GM23338 (cell line): ENCODE data around the gene MED13L. TPM values are rescaled to one million over a fixed set of nuclear protein-coding genes. Genes with fewer than 3 reads are reported as not detected.

Experiments used
- CREB1 ChIP-seq: fragments of 250-450 bp; sonication (Bioruptor Pico); IDR thresholded peaks from 2 replicates; pipeline ENCODE4 v1.5.0; 2020; ENCODE audit warnings: low read depth, mild to moderate bottlenecking, moderate library complexity
- EZH2 ChIP-seq: fragments of 200-600 bp; sonication (generic); IDR thresholded peaks from one replicate; pipeline ENCODE4 v1.8.0; 2017; ENCODE audit warnings: antibody characterized with exemption, mild to moderate bottlenecking, low read depth; ENCODE audit not compliant: unreplicated experiment
- JUNB ChIP-seq: IDR thresholded peaks from one replicate; pipeline ENCODE4 v1.6.1; 2016; ENCODE audit warnings: antibody characterized with exemption; ENCODE audit not compliant: unreplicated experiment
- NANOG ChIP-seq: IDR thresholded peaks from 2 replicates; pipeline ENCODE4 v1.6.1; 2016; ENCODE audit warnings: antibody characterized with exemption, borderline replicate concordance
- polyA plus RNA-seq: library from polyadenylated mRNA; unstranded; fragments of >200 nt; fragmentation: Nextera tagmentation; extraction: Ambion mirVana; gene quantifications from 2 replicates; pipeline ENCODE4 v1.2.1, GENCODE V29; 2016
- total RNA-seq: library from RNA; depleted of rRNA; stranded (reverse); fragments of >200 nt; shearing (Covaris generic); gene quantifications from 2 replicates; pipeline ENCODE4 v1.2.3, GENCODE V29; 2014
- TF ChIP-seq, protein P1 (sequence below): fragments of 250-450 bp; sonication (Bioruptor Pico); IDR thresholded peaks from 2 replicates; pipeline ENCODE4 v1.5.0; 2020; ENCODE audit warnings: mild to moderate bottlenecking, moderate library complexity
- TF ChIP-seq, protein P2 (sequence below): IDR thresholded peaks from one replicate; pipeline ENCODE4 v1.6.1; 2018; ENCODE audit warnings: antibody characterized with exemption; ENCODE audit not compliant: unreplicated experiment
- TF ChIP-seq, protein P3 (sequence below): IDR thresholded peaks from 2 replicates; pipeline ENCODE4 v1.6.1; 2016; ENCODE audit warnings: antibody characterized with exemption

MED13L gene
- total and polyA plus RNA-seq, 2 experiments from 2014 or later, result 20.9 to 73.6 TPM

DNA sequence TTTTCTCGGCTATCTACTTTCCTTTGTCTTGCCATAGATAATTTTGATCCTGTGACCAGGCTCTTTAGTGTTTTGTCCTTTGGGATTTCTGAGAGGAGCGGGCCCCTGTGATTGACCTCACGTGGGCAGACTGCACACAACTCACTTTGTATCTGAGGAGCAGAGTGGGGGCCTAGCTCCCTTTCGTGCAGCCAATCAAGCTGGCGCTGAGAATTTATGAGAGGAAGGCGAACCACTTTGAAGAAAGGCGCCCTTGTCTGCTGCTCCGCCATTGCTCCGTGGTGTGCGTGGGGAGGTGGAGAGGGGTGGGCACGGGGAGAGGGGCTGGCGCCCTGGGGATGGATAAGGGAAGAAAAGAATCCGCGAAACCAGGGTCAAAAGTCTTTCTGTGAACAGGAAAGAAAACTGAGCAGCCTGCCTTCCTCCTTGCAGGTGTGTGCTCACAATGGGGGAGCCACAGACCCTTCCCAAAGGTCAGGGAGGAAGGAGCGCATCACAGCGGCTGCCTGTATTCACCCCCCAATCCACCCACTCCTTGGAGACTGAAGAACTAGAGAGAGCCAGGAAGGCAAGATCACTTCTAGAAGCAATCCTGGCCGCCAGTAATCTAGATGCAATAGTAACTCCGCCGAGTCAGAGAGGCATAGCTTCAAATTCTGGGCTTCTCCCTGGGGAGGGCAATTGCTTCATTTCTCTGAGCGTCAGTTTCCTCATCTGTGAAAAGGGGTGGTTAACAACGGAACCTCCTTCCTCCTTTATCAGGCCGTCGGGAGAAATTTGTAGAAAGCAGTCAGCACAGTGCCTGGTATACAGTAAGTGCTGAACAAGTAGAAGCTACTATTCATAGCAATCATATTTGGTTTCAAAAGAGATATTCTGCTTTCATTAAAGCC, 24.9 kb upstream of the MED13L start (continued):
- TF ChIP-seq, protein P1, sequence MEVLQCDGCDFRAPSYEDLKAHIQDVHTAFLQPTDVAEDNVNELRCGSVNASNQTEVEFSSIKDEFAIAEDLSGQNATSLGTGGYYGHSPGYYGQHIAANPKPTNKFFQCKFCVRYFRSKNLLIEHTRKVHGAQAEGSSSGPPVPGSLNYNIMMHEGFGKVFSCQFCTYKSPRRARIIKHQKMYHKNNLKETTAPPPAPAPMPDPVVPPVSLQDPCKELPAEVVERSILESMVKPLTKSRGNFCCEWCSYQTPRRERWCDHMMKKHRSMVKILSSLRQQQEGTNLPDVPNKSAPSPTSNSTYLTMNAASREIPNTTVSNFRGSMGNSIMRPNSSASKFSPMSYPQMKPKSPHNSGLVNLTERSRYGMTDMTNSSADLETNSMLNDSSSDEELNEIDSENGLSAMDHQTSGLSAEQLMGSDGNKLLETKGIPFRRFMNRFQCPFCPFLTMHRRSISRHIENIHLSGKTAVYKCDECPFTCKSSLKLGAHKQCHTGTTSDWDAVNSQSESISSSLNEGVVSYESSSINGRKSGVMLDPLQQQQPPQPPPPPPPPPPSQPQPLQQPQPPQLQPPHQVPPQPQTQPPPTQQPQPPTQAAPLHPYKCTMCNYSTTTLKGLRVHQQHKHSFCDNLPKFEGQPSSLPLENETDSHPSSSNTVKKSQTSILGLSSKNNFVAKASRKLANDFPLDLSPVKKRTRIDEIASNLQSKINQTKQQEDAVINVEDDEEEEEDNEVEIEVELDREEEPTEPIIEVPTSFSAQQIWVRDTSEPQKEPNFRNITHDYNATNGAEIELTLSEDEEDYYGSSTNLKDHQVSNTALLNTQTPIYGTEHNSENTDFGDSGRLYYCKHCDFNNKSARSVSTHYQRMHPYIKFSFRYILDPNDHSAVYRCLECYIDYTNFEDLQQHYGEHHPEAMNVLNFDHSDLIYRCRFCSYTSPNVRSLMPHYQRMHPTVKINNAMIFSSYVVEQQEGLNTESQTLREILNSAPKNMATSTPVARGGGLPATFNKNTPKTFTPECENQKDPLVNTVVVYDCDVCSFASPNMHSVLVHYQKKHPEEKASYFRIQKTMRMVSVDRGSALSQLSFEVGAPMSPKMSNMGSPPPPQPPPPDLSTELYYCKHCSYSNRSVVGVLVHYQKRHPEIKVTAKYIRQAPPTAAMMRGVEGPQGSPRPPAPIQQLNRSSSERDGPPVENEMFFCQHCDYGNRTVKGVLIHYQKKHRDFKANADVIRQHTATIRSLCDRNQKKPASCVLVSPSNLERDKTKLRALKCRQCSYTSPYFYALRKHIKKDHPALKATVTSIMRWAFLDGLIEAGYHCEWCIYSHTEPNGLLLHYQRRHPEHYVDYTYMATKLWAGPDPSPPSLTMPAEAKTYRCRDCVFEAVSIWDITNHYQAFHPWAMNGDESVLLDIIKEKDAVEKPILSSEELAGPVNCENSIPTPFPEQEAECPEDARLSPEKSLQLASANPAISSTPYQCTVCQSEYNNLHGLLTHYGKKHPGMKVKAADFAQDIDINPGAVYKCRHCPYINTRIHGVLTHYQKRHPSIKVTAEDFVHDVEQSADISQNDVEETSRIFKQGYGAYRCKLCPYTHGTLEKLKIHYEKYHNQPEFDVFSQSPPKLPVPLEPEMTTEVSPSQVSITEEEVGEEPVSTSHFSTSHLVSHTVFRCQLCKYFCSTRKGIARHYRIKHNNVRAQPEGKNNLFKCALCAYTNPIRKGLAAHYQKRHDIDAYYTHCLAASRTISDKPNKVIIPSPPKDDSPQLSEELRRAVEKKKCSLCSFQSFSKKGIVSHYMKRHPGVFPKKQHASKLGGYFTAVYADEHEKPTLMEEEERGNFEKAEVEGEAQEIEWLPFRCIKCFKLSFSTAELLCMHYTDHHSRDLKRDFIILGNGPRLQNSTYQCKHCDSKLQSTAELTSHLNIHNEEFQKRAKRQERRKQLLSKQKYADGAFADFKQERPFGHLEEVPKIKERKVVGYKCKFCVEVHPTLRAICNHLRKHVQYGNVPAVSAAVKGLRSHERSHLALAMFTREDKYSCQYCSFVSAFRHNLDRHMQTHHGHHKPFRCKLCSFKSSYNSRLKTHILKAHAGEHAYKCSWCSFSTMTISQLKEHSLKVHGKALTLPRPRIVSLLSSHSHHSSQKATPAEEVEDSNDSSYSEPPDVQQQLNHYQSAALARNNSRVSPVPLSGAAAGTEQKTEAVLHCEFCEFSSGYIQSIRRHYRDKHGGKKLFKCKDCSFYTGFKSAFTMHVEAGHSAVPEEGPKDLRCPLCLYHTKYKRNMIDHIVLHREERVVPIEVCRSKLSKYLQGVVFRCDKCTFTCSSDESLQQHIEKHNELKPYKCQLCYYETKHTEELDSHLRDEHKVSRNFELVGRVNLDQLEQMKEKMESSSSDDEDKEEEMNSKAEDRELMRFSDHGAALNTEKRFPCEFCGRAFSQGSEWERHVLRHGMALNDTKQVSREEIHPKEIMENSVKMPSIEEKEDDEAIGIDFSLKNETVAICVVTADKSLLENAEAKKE (CRISPR knock-in tag), result no peak
- TF ChIP-seq EZH2 (no peak), NANOG (no peak), JUNB (no peak), CREB1 (CRISPR knock-in tag) (no peak)
- TF ChIP-seq, protein P2, sequence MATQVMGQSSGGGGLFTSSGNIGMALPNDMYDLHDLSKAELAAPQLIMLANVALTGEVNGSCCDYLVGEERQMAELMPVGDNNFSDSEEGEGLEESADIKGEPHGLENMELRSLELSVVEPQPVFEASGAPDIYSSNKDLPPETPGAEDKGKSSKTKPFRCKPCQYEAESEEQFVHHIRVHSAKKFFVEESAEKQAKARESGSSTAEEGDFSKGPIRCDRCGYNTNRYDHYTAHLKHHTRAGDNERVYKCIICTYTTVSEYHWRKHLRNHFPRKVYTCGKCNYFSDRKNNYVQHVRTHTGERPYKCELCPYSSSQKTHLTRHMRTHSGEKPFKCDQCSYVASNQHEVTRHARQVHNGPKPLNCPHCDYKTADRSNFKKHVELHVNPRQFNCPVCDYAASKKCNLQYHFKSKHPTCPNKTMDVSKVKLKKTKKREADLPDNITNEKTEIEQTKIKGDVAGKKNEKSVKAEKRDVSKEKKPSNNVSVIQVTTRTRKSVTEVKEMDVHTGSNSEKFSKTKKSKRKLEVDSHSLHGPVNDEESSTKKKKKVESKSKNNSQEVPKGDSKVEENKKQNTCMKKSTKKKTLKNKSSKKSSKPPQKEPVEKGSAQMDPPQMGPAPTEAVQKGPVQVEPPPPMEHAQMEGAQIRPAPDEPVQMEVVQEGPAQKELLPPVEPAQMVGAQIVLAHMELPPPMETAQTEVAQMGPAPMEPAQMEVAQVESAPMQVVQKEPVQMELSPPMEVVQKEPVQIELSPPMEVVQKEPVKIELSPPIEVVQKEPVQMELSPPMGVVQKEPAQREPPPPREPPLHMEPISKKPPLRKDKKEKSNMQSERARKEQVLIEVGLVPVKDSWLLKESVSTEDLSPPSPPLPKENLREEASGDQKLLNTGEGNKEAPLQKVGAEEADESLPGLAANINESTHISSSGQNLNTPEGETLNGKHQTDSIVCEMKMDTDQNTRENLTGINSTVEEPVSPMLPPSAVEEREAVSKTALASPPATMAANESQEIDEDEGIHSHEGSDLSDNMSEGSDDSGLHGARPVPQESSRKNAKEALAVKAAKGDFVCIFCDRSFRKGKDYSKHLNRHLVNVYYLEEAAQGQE, result no peak
- TF ChIP-seq, protein P3, sequence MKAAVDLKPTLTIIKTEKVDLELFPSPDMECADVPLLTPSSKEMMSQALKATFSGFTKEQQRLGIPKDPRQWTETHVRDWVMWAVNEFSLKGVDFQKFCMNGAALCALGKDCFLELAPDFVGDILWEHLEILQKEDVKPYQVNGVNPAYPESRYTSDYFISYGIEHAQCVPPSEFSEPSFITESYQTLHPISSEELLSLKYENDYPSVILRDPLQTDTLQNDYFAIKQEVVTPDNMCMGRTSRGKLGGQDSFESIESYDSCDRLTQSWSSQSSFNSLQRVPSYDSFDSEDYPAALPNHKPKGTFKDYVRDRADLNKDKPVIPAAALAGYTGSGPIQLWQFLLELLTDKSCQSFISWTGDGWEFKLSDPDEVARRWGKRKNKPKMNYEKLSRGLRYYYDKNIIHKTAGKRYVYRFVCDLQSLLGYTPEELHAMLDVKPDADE, result no peak
